IMR-90 (cell line): ENCODE measurements around the gene IL15RA. TPM values are rescaled to one million over a fixed set of nuclear protein-coding genes. Genes with fewer than 3 reads are reported as not detected.

ENCODE experiments used
- ATAC-seq: fragments of 200-7000 bp; cut with Tn5 transposase; 2 replicates; pipeline ENCODE4 v1.9.1; 2020; ENCODE audit warnings: low read depth, mild to moderate bottlenecking, moderate library complexity
- BruUV-seq: library from RNA; stranded (reverse); fragments of 400-500 nt; replicated peaks from 2 replicates; lab custom pipeline; 2021; lab: Mats Ljungman, UMichigan
- CTCF ChIA-PET: fragments of 300-600 bp; formaldehyde crosslinking; extraction: SDS; loops from one replicate; lab custom pipeline; 2021; ENCODE audit warnings: antibody characterized with exemption; lab: Yijun Ruan, JAX
- POLR2A ChIA-PET: fragments of 300-600 bp; sonication (Branson Sonifier 250); formaldehyde crosslinking; loops from one replicate; lab custom pipeline; 2022; ENCODE audit warnings: antibody characterized with exemption; ENCODE audit not compliant: unreplicated experiment; lab: Charles Lee
- DNase-seq: peaks from one replicate; pipeline ENCODE4 v3.0.0; 2013
- H2AFZ ChIP-seq: replicated peaks from 2 replicates; pipeline ENCODE3; 2013; ENCODE audit warnings: low read length, mild to moderate bottlenecking; ENCODE audit not compliant: poor library complexity
- H2AK5ac ChIP-seq: 2 replicates; pipeline ENCODE4 v1.6.1; 2013; ENCODE audit warnings: low read depth, low read length, inconsistent platforms
- H2AK9ac ChIP-seq: replicated peaks from 2 replicates; pipeline ENCODE3; 2013; ENCODE audit warnings: mild to moderate bottlenecking, low read depth, low read length, moderate library complexity; ENCODE audit not compliant: poor library complexity
- H2BK120ac ChIP-seq: 2 replicates; pipeline ENCODE4 v1.6.1; 2013; ENCODE audit warnings: low read depth, low read length, inconsistent platforms
- H2BK15ac ChIP-seq: 3 replicates; pipeline ENCODE4 v1.6.1; 2013; ENCODE audit warnings: low read depth, low read length, inconsistent platforms
- H2BK20ac ChIP-seq: 2 replicates; pipeline ENCODE4 v1.6.1; 2013; ENCODE audit warnings: low read depth, mild to moderate bottlenecking, inconsistent platforms, low read length, moderate library complexity
- H2BK5ac ChIP-seq: 2 replicates; pipeline ENCODE4 v1.6.1; 2013; ENCODE audit warnings: mild to moderate bottlenecking, low read depth, low read length, inconsistent platforms; ENCODE audit not compliant: poor library complexity, severe bottlenecking
- H3K14ac ChIP-seq: replicated peaks from 2 replicates; pipeline ENCODE4 v1.6.1; 2013; ENCODE audit warnings: low read depth, low read length, inconsistent platforms
- H3K18ac ChIP-seq: 2 replicates; pipeline ENCODE4 v1.6.1; 2013; ENCODE audit warnings: low read depth, low read length, control low read depth
- H3K23ac ChIP-seq: 2 replicates; pipeline ENCODE4 v1.6.1; 2013; ENCODE audit warnings: low read depth, low read length, inconsistent platforms
- H3K27ac ChIP-seq: 2 replicates; pipeline ENCODE4 v1.5.1; 2013; ENCODE audit warnings: mild to moderate bottlenecking, control low read depth, low read length; ENCODE audit not compliant: insufficient read depth
- H3K27me3 ChIP-seq: 2 replicates; pipeline ENCODE4 v1.6.1; 2013; ENCODE audit warnings: low read length; ENCODE audit not compliant: control insufficient read depth, insufficient read depth
- H3K36me3 ChIP-seq: 2 replicates; pipeline ENCODE4 v1.6.1; 2013; ENCODE audit warnings: low read length, mixed read lengths; ENCODE audit not compliant: control insufficient read depth, insufficient read depth
- H3K4ac ChIP-seq: 2 replicates; pipeline ENCODE4 v1.6.1; 2013; ENCODE audit warnings: low read depth, low read length, inconsistent platforms
- H3K4me1 ChIP-seq: 2 replicates; pipeline ENCODE4 v1.6.1; 2013; ENCODE audit warnings: low read length, mixed read lengths; ENCODE audit not compliant: control insufficient read depth, insufficient read depth
- H3K4me2 ChIP-seq: 2 replicates; pipeline ENCODE4 v1.6.1; 2013; ENCODE audit warnings: low read depth, mild to moderate bottlenecking, control low read depth, low read length, moderate library complexity
- H3K4me3 ChIP-seq: 2 replicates; pipeline ENCODE4 v1.5.1; 2013; ENCODE audit warnings: low read depth, mild to moderate bottlenecking, control low read depth, low read length, moderate library complexity; ENCODE audit not compliant: insufficient read depth
- H3K56ac ChIP-seq: 2 replicates; pipeline ENCODE4 v1.6.1; 2013; ENCODE audit warnings: low read length, inconsistent platforms; ENCODE audit not compliant: insufficient read depth; ENCODE audit errors: extremely low read depth
- H3K79me1 ChIP-seq, 2 experiments: 2 replicates each; pipeline ENCODE4 v1.6.1; 2013; ENCODE audit warnings: low read length in 2 of 2, inconsistent platforms in 1 of 2, low read depth in 1 of 2
- H3K9ac ChIP-seq: 2 replicates; pipeline ENCODE4 v1.6.1; 2013; ENCODE audit warnings: low read depth, low read length, control low read depth
- H3K9me1 ChIP-seq: 2 replicates; pipeline ENCODE4 v1.6.1; 2013; ENCODE audit warnings: low read length, inconsistent platforms; ENCODE audit not compliant: insufficient read depth
- H3K9me3 ChIP-seq: 2 replicates; pipeline ENCODE4 v1.6.1; 2013; ENCODE audit warnings: low read length; ENCODE audit not compliant: control insufficient read depth, insufficient read depth
- H4K20me1 ChIP-seq: 2 replicates; pipeline ENCODE4 v1.6.1; 2013; ENCODE audit warnings: low read length, inconsistent platforms; ENCODE audit not compliant: insufficient read depth
- H4K5ac ChIP-seq: 2 replicates; pipeline ENCODE4 v1.6.1; 2013; ENCODE audit warnings: mild to moderate bottlenecking, low read depth, low read length, control low read depth
- H4K8ac ChIP-seq, 2 experiments: 2 replicates each; pipeline ENCODE4 v1.6.1; 2013; ENCODE audit warnings: low read depth in 2 of 2, low read length in 2 of 2, control low read depth in 1 of 2, inconsistent platforms in 1 of 2
- H4K91ac ChIP-seq: 2 replicates; pipeline ENCODE4 v1.6.1; 2013; ENCODE audit warnings: low read depth, low read length, inconsistent platforms; ENCODE audit not compliant: insufficient read depth
- BHLHE40 ChIP-seq: fragments of 150-350 bp; IDR thresholded peaks from 2 replicates; pipeline ENCODE4 v1.6.1; 2016; ENCODE audit warnings: mild to moderate bottlenecking, low read depth, low read length
- CEBPB ChIP-seq: IDR thresholded peaks from 2 replicates; pipeline ENCODE4 v1.6.1; 2012; ENCODE audit warnings: low read depth, low read length, improper control_type of control experiment
- ELK1 ChIP-seq: fragments of 150-350 bp; IDR thresholded peaks from 2 replicates; pipeline ENCODE4 v1.6.1; 2016; ENCODE audit warnings: low read depth, mild to moderate bottlenecking, low read length, moderate library complexity, borderline replicate concordance
- FOS ChIP-seq: fragments of 150-350 bp; IDR thresholded peaks from 2 replicates; pipeline ENCODE4 v1.6.1; 2016; ENCODE audit warnings: low read depth, low read length
- MAFK ChIP-seq: IDR thresholded peaks from 2 replicates; pipeline ENCODE4 v1.6.1; 2012; ENCODE audit warnings: low read depth, low read length, improper control_type of control experiment
- MAZ ChIP-seq: IDR thresholded peaks from 2 replicates; pipeline ENCODE4 v1.6.1; 2012; ENCODE audit warnings: low read depth, mild to moderate bottlenecking, low read length, improper control_type of control experiment, moderate library complexity, borderline replicate concordance
- MXI1 ChIP-seq: IDR thresholded peaks from 2 replicates; pipeline ENCODE4 v1.6.1; 2012; ENCODE audit warnings: low read depth, mild to moderate bottlenecking, low read length, moderate library complexity, borderline replicate concordance
- NFE2L2 ChIP-seq: fragments of 150-350 bp; IDR thresholded peaks from 2 replicates; pipeline ENCODE4 v1.6.1; 2016; ENCODE audit warnings: low read depth, mild to moderate bottlenecking, low read length
- POLR2A ChIP-seq: IDR thresholded peaks from 2 replicates; pipeline ENCODE4 v1.6.1; 2012; ENCODE audit warnings: mild to moderate bottlenecking, low read depth, low read length
- RAD21 ChIP-seq: IDR thresholded peaks from 2 replicates; pipeline ENCODE4 v1.6.1; 2012; ENCODE audit warnings: low read length, improper control_type of control experiment
- SMC3 ChIP-seq: fragments of 150-350 bp; IDR thresholded peaks from 2 replicates; pipeline ENCODE4 v1.6.1; 2016; ENCODE audit warnings: low read depth, mild to moderate bottlenecking, antibody characterized with exemption, low read length, moderate library complexity
- WGBS, 2 experiments: methylation state at CpG; one replicate each; pipeline versions ENCODE4 v1.1.5 to v1.1.7; 2013; ENCODE audit warnings: missing lambda C conversion rate in 2 of 2; ENCODE audit not compliant: insufficient read length in 1 of 2; ENCODE audit errors: extremely low coverage in 2 of 2; 5-methylcytosine and 5-hydroxymethylcytosine counted together
- dilution Hi-C: fragments of 300-500 bp; cut with HindIII; formaldehyde crosslinking; loops from one replicate; pipeline ENCODE4 v1.14.3; 2018; ENCODE audit warnings: low sequenced_read_pairs; ENCODE audit not compliant: unreplicated experiment
- in situ Hi-C: fragments of 300-500 bp; cut with MboI; formaldehyde crosslinking; loops from 3 replicates; pipeline ENCODE4 v1.14.3; 2019; ENCODE audit warnings: low sequenced_read_pairs, inconsistent platforms, mixed read lengths
- intact Hi-C: fragments of 100-400 bp; cut with micrococcal nuclease; formaldehyde crosslinking; loops from 2 replicates; pipeline ENCODE4 v1.10.0; 2022
- polyA plus RNA-seq, 3 experiments: library from polyadenylated mRNA; depleted of rRNA; stranded (reverse); fragments of >200 nt; gene quantifications; 2 replicates each; pipeline ENCODE4 v1.2.3, GENCODE V29; 2012; ENCODE audit warnings: low replicate concordance in 1 of 3
- total RNA-seq: library from RNA; depleted of rRNA; stranded (reverse); fragments of >200 nt; gene quantifications from 2 replicates; pipeline ENCODE4 v1.2.3, GENCODE V29; 2012
- TF ChIP-seq, protein P1 (sequence below): fragments of 150-350 bp; IDR thresholded peaks from 2 replicates; pipeline ENCODE4 v1.6.1; 2017; ENCODE audit warnings: mild to moderate bottlenecking, antibody characterized with exemption, low read length, low read depth
- TF ChIP-seq, protein P2 (sequence below): conservative IDR thresholded peaks from 2 replicates; pipeline ENCODE4 v1.5.1; 2012; ENCODE audit warnings: mild to moderate bottlenecking, low read depth, low read length, improper control_type of control experiment

IL15RA gene
- total and polyA plus RNA-seq, 2 of the 4 experiments (the other 2 are of a cell fraction) = 2.0 to 7.6 TPM

- Histone ChIP-seq H3K56ac (no peak overlapping the region), H2BK20ac (peak overlapping the region; percentile 87), H2AK9ac (no peak overlapping the region), H3K27me3 (no peaks in the 10 kb centered on the region), H3K4ac (peak overlapping the region; percentile 97), H4K20me1 (no peaks in the 10 kb centered on the region), H3K4me3 (no peak overlapping the region), H3K9ac (no peak overlapping the region), H2BK120ac (peak overlapping the region; percentile 91; the same call in 1 of the 2 replicates), H4K5ac (no peak overlapping the region), H3K14ac (peak overlapping the region; percentile 91; the same call in 1 of the 2 replicates), H2AK5ac (peak overlapping the region; percentile 97; the same call in 1 of the 2 replicates), H3K9me1 (peaks cover 22% of the 10 kb centered on the region), H3K27ac (0 out of 2 replicates have a peak overlapping the region, but pooled peaks have one; percentile 81), H3K23ac (peak overlapping the region; percentile 77; the same call in 1 of the 2 replicates), H2BK5ac (peak overlapping the region; percentile 67), H3K18ac (no peak overlapping the region; the same call in 1 of the 2 replicates), H3K36me3 (peaks cover 3% of the 10 kb centered on the region; the same call in 1 of the 2 replicates), H2BK15ac (peak overlapping the region; percentile 89; the same call in 2 of the 3 replicates), H3K4me2 (no peak overlapping the region), H2AFZ (no peak overlapping the region), H3K79me1 (peaks cover 0 to 20% of the 10 kb centered on the region in 2 experiments; a peak in 3 of 4 replicates), H4K8ac (peak overlapping the region in 1 of 2 experiments; percentile 68; a peak in 1 of 4 replicates), H3K4me1 (peaks cover 34% of the 10 kb centered on the region), H3K9me3 (no peaks in the 10 kb centered on the region), H4K91ac (peak overlapping the region; percentile 96)
- TF ChIP-seq MXI1 (no peak), BHLHE40 (no peak), MAFK (no peak), NFE2L2 (no peak), FOS (no peak), CEBPB (no peak), MAZ (no peak), RAD21 (no peak), POLR2A (no peak), SMC3 (no peak), ELK1 (no peak)
- TF ChIP-seq, protein P1, sequence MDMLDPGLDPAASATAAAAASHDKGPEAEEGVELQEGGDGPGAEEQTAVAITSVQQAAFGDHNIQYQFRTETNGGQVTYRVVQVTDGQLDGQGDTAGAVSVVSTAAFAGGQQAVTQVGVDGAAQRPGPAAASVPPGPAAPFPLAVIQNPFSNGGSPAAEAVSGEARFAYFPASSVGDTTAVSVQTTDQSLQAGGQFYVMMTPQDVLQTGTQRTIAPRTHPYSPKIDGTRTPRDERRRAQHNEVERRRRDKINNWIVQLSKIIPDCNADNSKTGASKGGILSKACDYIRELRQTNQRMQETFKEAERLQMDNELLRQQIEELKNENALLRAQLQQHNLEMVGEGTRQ = no peak
- TF ChIP-seq, protein P2, sequence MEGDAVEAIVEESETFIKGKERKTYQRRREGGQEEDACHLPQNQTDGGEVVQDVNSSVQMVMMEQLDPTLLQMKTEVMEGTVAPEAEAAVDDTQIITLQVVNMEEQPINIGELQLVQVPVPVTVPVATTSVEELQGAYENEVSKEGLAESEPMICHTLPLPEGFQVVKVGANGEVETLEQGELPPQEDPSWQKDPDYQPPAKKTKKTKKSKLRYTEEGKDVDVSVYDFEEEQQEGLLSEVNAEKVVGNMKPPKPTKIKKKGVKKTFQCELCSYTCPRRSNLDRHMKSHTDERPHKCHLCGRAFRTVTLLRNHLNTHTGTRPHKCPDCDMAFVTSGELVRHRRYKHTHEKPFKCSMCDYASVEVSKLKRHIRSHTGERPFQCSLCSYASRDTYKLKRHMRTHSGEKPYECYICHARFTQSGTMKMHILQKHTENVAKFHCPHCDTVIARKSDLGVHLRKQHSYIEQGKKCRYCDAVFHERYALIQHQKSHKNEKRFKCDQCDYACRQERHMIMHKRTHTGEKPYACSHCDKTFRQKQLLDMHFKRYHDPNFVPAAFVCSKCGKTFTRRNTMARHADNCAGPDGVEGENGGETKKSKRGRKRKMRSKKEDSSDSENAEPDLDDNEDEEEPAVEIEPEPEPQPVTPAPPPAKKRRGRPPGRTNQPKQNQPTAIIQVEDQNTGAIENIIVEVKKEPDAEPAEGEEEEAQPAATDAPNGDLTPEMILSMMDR = no peak
- ChIA-PET CTCF (interaction anchor here (0.7 kb wide), 2 partner anchors 11 to 454 kb away, joined by 3 to 4 read pairs; no protein-coding TSS in a partner anchor), POLR2A (no interaction called here)
- dilution Hi-C loops = no loop called here
- BruUV-seq = no TSS peak
- ATAC-seq (no peak), DNase-seq (no peak)
- intact Hi-C loops = loop anchor here (2.0 kb wide), 3 partner anchors 29 to 453 kb away; partner anchors contain the start of genes IL15RA and RBM17
- in situ Hi-C loops = no loop called here
- 93% methylated on average over 9 of the region's 17 CpGs; no CpG with 5 or more reads in 1 of the 2 experiments for WGBS, 2 experiments
Measured at GRCh38 chr10:5947471-5948207, 29.7 kb downstream of the IL15RA start.
